Measurements from ENCODE around the gene AASDH. TPM values are rescaled to one million over a fixed set of nuclear protein-coding genes. Genes with fewer than 3 reads are reported as not detected.

AASDH gene, protein sequence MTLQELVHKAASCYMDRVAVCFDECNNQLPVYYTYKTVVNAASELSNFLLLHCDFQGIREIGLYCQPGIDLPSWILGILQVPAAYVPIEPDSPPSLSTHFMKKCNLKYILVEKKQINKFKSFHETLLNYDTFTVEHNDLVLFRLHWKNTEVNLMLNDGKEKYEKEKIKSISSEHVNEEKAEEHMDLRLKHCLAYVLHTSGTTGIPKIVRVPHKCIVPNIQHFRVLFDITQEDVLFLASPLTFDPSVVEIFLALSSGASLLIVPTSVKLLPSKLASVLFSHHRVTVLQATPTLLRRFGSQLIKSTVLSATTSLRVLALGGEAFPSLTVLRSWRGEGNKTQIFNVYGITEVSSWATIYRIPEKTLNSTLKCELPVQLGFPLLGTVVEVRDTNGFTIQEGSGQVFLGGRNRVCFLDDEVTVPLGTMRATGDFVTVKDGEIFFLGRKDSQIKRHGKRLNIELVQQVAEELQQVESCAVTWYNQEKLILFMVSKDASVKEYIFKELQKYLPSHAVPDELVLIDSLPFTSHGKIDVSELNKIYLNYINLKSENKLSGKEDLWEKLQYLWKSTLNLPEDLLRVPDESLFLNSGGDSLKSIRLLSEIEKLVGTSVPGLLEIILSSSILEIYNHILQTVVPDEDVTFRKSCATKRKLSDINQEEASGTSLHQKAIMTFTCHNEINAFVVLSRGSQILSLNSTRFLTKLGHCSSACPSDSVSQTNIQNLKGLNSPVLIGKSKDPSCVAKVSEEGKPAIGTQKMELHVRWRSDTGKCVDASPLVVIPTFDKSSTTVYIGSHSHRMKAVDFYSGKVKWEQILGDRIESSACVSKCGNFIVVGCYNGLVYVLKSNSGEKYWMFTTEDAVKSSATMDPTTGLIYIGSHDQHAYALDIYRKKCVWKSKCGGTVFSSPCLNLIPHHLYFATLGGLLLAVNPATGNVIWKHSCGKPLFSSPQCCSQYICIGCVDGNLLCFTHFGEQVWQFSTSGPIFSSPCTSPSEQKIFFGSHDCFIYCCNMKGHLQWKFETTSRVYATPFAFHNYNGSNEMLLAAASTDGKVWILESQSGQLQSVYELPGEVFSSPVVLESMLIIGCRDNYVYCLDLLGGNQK
- total RNA-seq (2021) (3.8 and 5.2 TPM in 2 replicates), Bru-seq, nascent RNA (percentile 53 among the genes with signal in this experiment), BruChase-seq, experiment 1, labeled RNA remaining after a 2-hour chase (percentile 57 among the genes with signal in this experiment), BruChase-seq, experiment 2, labeled RNA remaining after a 6-hour chase (percentile 51 among the genes with signal in this experiment)
- long read RNA-seq, partial matches to known transcripts = 3 of 4 reads
- long read RNA-seq, other reads (novel, unspliced or antisense) = 1 of 4 reads

DNA sequence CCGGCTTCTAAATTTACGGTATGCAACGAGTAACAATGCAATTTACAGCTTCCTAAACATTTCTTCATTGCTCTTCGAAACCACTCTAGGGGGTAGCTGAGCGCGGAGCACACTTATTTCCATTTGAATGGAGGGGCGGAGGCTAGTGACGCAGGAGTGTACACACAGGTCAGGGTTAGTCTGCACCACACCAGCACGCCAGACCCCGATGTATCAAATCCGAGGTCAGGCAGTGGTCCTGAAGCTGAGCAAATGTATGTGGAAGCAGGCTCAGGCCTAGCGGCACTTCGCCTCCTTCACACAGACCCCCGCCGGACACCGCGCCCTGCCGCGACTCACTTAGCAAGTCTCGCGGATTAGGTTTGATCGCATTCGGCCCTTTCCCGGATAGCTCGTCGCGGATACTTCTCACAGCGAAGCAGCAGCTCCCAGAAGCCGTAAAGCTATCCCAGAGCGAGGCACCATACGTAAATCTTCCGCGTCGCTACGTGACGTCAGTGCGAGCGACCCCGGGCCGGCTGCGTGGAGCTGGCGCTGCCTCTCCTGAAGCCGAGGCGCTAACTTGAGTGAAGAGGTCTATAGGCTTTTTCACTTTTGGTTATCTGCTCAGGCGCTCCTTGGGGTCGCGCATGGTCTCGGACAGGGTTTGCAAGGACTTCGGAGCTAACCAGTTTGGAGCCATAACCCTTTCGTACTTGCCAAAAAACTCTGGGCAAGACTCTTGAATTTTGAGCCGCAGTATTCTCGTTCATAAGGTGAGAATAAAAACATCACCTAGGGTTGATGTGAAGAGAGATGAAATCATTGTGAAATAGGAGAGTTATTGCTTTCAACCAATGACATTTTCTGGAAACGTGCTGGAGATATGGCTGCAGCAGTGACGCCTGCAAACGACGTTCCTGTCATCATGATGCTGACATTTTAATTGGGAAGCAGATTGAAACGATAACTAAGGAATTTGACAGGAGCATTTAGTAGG is at the start of gene AASDH:
TSS of gene AASDH (minus strand) at position 469 of the 979 bp plus-strand sequence. CDS start 3,192 bp downstream, outside the sequence.
- BruUV-seq (replicated peaks) = TSS peak; percentile 88
- Histone ChIP-seq H3K27me3 (replicated peaks; ENCODE audit: insufficient read depth, low read depth, low read length, poor library complexity) (no peaks in the 10 kb centered on the region), H3K27ac (ENCODE audit: low read depth, low read length, poor library complexity, severe bottlenecking) (peak within 1 kb of the TSS; percentile 95), H3K36me3 (ENCODE audit: insufficient read depth, low read length, poor library complexity, severe bottlenecking) (no peaks in the 10 kb centered on the region), H3K4me3 (ENCODE audit: low read depth, low read length, poor library complexity, severe bottlenecking) (peak within 1 kb of the TSS; percentile 77), H3K4me1 (ENCODE audit: insufficient read depth, low read length, poor library complexity, severe bottlenecking) (no peaks in the 10 kb centered on the region), H3K9me3 (ENCODE audit: low read depth, low read length, poor library complexity, severe bottlenecking) (no peaks in the 10 kb centered on the region)
- intact Hi-C loops (cut with micrococcal nuclease; ENCODE audit: unreplicated experiment) = no loop called here
- ChIA-PET POLR2A (ENCODE audit: low non-redundant PET) (interaction anchor here (0.6 kb wide), 3 partner anchors 11 to 37 kb away, joined by 3 to 4 read pairs (median 4); no protein-coding TSS in a partner anchor), CTCF (no interaction called here)
- TF ChIP-seq, protein P1, sequence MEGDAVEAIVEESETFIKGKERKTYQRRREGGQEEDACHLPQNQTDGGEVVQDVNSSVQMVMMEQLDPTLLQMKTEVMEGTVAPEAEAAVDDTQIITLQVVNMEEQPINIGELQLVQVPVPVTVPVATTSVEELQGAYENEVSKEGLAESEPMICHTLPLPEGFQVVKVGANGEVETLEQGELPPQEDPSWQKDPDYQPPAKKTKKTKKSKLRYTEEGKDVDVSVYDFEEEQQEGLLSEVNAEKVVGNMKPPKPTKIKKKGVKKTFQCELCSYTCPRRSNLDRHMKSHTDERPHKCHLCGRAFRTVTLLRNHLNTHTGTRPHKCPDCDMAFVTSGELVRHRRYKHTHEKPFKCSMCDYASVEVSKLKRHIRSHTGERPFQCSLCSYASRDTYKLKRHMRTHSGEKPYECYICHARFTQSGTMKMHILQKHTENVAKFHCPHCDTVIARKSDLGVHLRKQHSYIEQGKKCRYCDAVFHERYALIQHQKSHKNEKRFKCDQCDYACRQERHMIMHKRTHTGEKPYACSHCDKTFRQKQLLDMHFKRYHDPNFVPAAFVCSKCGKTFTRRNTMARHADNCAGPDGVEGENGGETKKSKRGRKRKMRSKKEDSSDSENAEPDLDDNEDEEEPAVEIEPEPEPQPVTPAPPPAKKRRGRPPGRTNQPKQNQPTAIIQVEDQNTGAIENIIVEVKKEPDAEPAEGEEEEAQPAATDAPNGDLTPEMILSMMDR (conservative IDR thresholded peaks at IDR 0.05; ENCODE audit: low read depth, low read length) = no peak
- TF ChIP-seq EZH2 (IDR thresholded peaks at IDR 0.05; ENCODE audit: borderline replicate concordance, low read depth, low read length, poor library complexity, severe bottlenecking) = no peak
- DNase-seq (ENCODE audit: low spot score) = peak; percentile 92

DNA sequence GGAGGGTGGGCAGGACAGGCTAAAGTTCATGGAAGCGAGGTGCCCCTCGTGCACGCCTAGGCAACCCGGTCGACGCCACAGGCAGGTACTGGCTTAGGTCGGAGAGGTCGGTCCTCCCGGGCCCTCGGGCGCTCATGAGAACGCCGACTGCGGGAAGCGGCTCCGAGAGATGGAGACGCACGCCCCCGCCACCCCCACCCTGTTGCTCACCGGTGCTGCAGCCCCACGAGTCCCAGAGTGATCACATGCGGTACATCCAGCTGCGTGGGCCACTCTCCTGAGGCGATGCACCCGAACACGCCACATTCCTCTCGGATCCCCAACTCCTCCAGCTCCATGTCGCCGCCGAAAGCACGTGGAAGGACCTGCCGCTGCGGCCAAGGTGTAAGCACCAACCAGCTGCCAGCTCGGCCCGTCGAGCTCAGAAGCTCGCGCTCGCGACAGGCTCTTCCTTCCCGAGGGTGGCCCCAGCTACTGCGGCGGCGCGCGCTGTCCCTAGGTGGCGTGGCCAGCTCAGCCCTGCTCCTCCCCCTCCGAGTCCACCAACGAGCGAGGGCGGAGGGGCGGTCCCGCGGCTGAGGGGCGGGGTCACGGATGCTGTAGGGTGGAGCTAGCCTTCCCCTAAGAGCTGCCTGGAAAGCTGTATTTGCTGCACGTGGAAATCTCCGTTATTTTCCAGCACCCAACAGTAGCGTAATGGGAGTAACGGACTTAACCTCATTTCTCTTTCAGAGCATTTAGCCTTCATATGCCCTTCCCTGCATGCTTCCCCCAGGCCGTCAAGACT is 48.0 kb upstream of the AASDH start, which contains the start of gene PPAT:
TSS of gene PPAT (minus strand) at position 476 of the 787 bp plus-strand sequence. CDS start at position 338, 138 bp downstream.
- H3K36me3 ChIP-seq (ENCODE audit: insufficient read depth, low read length, poor library complexity, severe bottlenecking) = no peaks in the 10 kb centered on the region
- ChIA-PET POLR2A (ENCODE audit: low non-redundant PET) (interaction anchor here (0.5 kb wide), 1 partner anchor 1121 kb away, joined by 3 read pairs; no protein-coding TSS in a partner anchor), CTCF (no interaction called here)
- TF ChIP-seq, protein P1 (conservative IDR thresholded peaks at IDR 0.05; ENCODE audit: low read depth, low read length) = no peak
- TF ChIP-seq EZH2 (IDR thresholded peaks at IDR 0.05; ENCODE audit: borderline replicate concordance, low read depth, low read length, poor library complexity, severe bottlenecking) = no peak
- H3K27ac ChIP-seq (ENCODE audit: low read depth, low read length, poor library complexity, severe bottlenecking) = peak within 1 kb of the TSS; percentile 93
- peaks cover 10% of the 10 kb centered on the region for H3K4me1 ChIP-seq (ENCODE audit: insufficient read depth, low read length, poor library complexity, severe bottlenecking)
- H3K9me3 ChIP-seq (ENCODE audit: low read depth, low read length, poor library complexity, severe bottlenecking) = no peaks in the 10 kb centered on the region
- intact Hi-C loops (cut with micrococcal nuclease; ENCODE audit: unreplicated experiment) = no loop called here
- BruUV-seq (replicated peaks) = no TSS peak
- DNase-seq (ENCODE audit: low spot score) = peak; percentile 94
- peak within 1 kb of the TSS; percentile 82 for H3K4me3 ChIP-seq (ENCODE audit: low read depth, low read length, poor library complexity, severe bottlenecking)
- H3K27me3 ChIP-seq (replicated peaks; ENCODE audit: insufficient read depth, low read depth, low read length, poor library complexity) = no peaks in the 10 kb centered on the region
